ENCODE results near the gene TENT5C. TPM values are rescaled to one million over a fixed set of nuclear protein-coding genes. Genes with fewer than 3 reads are reported as not detected.
A peak's percentile ranks its signal among the peaks of the same experiment; 100 is the strongest.

TENT5C gene
- total and polyA plus RNA-seq, 7 donors = 1.5 to 31.4 (median 9.7) TPM

DNA sequence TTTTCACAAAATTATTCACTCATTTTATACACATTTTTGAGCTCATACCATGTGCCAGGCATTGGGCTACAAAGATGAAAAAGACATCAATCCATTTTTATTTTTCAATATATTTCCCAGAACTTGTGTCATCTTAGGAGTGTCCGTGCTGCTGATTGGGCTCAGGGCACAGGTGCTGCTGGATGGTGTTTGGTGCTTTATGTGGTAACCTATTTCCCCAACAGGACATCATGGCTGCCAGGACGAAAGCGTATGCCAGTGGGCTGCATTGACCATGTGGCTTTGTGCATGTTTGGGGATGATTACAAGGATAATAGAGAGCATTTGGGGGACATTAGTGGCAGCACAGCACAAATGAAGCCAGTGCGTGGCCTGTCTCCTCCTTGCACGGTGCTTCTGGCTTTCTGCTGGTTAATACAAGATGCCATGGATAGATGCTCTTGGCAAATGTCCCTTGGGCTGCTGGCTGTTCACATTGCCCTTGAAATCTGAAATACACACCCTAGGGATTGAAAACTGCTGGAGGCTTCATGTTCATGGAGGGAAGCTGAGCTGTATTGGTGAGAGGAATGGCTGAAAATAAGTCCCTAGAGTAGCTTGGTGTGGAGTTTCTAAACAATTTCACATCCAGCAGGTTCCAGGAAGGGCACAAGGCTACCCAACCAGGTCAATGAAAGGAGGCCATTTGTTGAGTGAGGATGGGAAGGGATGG is 52.3 kb downstream of the TENT5C start:
- Histone ChIP-seq H3K36me3 (ENCODE audit: insufficient read depth in 1 of 2, low read depth in 1 of 2) (no peaks in the 10 kb centered on the region), H3K27me3 (ENCODE audit: insufficient read depth in 3 of 3, low read length in 2 of 3) (no peaks in the 10 kb centered on the region), H3K4me1 (peaks cover 60% of the 10 kb centered on the region), H3K27ac (peak overlapping the region; percentile 72), H3K9me3 (no peaks in the 10 kb centered on the region), H3K4me3 (no peak overlapping the region)
- 33 to 70% (median 41%) methylated on average over 5 of the region's 5 CpGs for WGBS, 3 donors
- no peak for DNase-seq
- intact Hi-C loops (cut with DNase I) = no loop called here
- TF ChIP-seq, protein P1, sequence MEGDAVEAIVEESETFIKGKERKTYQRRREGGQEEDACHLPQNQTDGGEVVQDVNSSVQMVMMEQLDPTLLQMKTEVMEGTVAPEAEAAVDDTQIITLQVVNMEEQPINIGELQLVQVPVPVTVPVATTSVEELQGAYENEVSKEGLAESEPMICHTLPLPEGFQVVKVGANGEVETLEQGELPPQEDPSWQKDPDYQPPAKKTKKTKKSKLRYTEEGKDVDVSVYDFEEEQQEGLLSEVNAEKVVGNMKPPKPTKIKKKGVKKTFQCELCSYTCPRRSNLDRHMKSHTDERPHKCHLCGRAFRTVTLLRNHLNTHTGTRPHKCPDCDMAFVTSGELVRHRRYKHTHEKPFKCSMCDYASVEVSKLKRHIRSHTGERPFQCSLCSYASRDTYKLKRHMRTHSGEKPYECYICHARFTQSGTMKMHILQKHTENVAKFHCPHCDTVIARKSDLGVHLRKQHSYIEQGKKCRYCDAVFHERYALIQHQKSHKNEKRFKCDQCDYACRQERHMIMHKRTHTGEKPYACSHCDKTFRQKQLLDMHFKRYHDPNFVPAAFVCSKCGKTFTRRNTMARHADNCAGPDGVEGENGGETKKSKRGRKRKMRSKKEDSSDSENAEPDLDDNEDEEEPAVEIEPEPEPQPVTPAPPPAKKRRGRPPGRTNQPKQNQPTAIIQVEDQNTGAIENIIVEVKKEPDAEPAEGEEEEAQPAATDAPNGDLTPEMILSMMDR (IDR thresholded peaks at IDR 0.05) = no peak
- peak; percentile 43 to 73 (median 64) for ATAC-seq

DNA sequence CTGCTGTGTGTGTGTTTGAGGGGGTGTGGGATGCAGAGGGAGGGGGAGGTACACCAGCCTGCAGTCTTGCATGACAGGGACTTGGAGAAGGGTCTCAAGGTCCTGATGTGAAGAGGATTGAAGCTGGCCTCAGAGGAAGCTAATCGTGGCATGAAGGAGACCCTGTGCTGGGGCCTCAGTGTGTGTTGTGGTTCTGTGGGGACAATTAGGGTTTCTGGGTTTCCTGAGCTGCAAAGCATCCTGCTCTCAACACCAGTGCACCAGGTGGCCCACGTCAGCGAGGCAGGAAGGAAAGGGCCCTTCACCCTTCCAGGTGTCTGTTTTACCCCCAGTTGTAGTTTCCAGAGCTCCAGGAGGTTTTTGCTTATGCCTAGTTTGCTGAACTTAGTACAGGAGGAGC is 52.8 kb downstream of the TENT5C start:
- WGBS, 3 donors = 68 to 88% (median 77%) methylated on average over 3 of the region's 3 CpGs
- intact Hi-C loops (cut with DNase I) = no loop called here
- Histone ChIP-seq H3K36me3 (ENCODE audit: insufficient read depth in 1 of 2, low read depth in 1 of 2) (no peaks in the 10 kb centered on the region), H3K4me3 (no peak overlapping the region), H3K9me3 (no peaks in the 10 kb centered on the region), H3K27me3 (ENCODE audit: insufficient read depth in 3 of 3, low read length in 2 of 3) (no peaks in the 10 kb centered on the region), H3K27ac (peak overlapping the region; percentile 72), H3K4me1 (peaks cover 56% of the 10 kb centered on the region)
- DNase-seq = no peak
- TF ChIP-seq, protein P1 (IDR thresholded peaks at IDR 0.05) = no peak
- ATAC-seq = no peak

DNA sequence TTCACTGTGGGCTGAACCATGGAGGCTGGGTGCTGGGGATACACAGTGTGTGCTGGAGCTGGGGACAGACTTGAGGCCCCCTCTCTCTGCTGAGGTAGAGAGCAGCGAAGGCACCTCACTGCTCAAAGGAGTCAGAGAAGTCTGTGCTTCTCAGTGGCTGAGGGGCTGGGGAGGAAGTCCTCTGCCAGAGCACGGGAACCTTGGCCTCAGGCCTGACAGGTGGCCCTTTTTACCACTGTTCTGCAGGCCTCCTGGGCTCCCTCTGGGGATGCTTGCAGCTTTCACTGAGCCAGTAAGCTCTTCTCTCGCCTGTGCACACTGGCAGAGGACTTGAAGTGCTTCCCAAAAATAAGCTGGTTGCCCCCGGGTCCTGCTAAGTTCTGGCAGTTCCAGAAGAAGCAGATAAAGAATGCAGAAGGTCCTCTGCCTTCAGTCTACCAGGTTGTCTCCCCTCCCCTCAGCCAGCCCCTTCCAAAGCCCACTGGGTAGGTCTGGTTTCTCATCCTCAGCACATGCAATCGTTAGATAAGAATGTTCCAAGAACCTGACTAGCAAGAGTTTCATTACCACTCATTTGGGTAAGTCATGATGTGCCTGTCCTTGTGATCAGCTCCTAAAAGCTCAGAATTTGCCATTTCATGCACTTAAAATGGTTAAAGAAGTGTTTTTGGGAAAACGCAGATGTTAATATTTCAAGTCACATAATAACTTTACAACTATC is 53.9 kb downstream of the TENT5C start:
- DNase-seq (no peak), ATAC-seq (no peak)
- no peaks in the 10 kb centered on the region for H3K27me3 ChIP-seq (ENCODE audit: insufficient read depth in 3 of 3, low read length in 2 of 3)
- H3K4me1 ChIP-seq = peaks cover 46% of the 10 kb centered on the region
- H3K27ac ChIP-seq = no peak overlapping the region
- H3K4me3 ChIP-seq = no peak overlapping the region
- H3K9me3 ChIP-seq = no peaks in the 10 kb centered on the region
- no peaks in the 10 kb centered on the region for H3K36me3 ChIP-seq (ENCODE audit: insufficient read depth in 1 of 2, low read depth in 1 of 2)
- intact Hi-C loops (cut with DNase I) = no loop called here
- 53 to 81% (median 66%) methylated on average over 6 of the region's 6 CpGs for WGBS, 3 donors
- TF ChIP-seq, protein P1 (IDR thresholded peaks at IDR 0.05) = no peak

DNA sequence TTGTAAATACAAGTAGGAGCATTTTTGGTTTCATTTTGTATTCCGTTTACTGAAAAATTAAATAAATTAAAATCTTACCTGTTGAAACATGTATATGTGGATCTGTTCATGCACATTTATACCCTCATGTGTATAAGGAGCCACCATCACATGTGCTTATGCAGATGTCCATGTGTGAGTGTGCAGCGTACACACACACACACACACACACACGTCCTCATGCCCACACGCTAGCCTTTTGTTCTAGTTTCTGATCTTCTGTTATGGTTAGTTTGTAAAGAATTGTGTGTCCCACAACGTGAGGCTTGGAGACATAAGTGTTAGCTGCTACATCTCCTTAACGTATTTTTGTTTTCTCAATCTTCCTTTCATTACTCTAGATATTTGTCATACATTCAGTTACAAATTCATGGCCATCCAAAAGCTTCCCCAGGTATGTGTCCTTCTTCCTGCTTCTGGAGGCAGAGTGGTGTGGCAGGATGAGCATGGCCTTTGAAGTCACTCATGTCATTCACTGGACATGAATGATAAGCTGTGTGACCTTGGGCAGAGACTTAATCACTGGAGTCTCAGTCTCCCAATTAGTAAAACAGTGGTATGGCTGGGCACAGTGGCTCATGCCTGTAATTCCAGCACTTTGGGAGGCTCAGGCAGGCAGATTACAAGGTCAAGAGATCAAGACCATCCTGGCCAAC is 54.6 kb downstream of the TENT5C start:
- Histone ChIP-seq H3K27ac (no peak overlapping the region), H3K9me3 (no peaks in the 10 kb centered on the region), H3K36me3 (ENCODE audit: insufficient read depth in 1 of 2, low read depth in 1 of 2) (no peaks in the 10 kb centered on the region), H3K4me3 (no peak overlapping the region), H3K27me3 (ENCODE audit: insufficient read depth in 3 of 3, low read length in 2 of 3) (no peaks in the 10 kb centered on the region), H3K4me1 (peaks cover 39% of the 10 kb centered on the region)
- 88 to 91% (median 89%) methylated on average over 6 of the region's 6 CpGs for WGBS, 3 donors
- no peak for DNase-seq
- no peak for ATAC-seq
- TF ChIP-seq, protein P1 (IDR thresholded peaks at IDR 0.05) = no peak
- intact Hi-C loops (cut with DNase I) = no loop called here
